ENCODE results near the gene C9orf43.

C9orf43 gene

DNA sequence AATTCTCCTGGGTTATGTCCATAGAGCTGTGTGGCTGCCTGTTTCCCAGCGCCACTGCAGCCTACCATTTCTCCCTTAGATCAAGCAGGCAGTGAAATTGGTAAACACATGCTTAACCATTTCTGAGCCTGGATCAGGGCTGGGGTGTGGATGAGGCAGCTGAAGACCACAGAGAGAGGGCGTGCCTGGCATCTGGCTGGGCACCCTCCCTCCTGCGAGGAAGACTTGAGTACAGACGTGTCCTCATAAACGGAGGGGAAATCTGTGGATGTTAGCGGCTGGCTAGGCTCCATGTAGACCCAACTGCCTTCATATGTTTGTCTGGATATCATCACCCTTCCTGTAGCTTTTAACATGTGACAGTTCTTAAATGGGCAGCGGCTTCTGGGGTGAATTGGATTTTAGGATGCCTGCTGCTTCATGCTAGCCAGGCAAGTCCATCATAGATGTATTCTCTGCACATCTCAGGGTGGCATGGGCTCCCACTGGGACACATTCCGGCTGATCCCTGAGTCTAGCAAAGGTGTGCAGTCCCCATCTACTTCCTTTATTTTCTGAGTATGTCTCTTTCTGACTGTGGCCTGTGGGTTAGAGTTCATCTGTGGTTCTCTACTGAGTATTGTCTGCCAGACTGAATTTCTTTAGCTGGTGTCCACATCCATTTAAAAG lies 63.9 kb downstream of the C9orf43 start:
- H3K4me3 ChIP-seq (ENCODE audit: control insufficient read depth, low read depth, low read length) = no peak overlapping the region
- no peak for DNase-seq (ENCODE audit: low read depth)
- TF ChIP-seq, protein P1, sequence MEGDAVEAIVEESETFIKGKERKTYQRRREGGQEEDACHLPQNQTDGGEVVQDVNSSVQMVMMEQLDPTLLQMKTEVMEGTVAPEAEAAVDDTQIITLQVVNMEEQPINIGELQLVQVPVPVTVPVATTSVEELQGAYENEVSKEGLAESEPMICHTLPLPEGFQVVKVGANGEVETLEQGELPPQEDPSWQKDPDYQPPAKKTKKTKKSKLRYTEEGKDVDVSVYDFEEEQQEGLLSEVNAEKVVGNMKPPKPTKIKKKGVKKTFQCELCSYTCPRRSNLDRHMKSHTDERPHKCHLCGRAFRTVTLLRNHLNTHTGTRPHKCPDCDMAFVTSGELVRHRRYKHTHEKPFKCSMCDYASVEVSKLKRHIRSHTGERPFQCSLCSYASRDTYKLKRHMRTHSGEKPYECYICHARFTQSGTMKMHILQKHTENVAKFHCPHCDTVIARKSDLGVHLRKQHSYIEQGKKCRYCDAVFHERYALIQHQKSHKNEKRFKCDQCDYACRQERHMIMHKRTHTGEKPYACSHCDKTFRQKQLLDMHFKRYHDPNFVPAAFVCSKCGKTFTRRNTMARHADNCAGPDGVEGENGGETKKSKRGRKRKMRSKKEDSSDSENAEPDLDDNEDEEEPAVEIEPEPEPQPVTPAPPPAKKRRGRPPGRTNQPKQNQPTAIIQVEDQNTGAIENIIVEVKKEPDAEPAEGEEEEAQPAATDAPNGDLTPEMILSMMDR (conservative IDR thresholded peaks at IDR 0.05; ENCODE audit: control insufficient read depth, insufficient read depth, low read depth, low read length) = no peak

DNA sequence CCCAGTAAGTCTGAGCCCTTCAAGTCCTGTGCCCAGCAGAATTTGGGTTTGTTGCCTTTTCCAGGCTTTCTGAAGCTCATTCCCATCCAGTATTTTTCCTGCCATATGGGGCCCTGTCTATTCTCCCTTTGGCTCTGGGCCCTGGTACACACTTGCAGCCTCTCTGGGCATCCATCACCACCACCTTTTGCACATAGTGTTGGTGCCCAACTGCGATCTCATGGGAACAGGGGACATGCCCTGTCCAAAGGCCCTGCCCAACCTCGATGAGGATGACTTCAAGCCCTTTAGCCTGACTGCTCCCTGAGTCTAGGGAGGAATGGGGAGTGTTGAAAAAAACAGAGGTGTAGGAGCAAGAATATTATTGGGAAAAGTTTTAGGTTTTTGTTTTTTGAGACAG lies 64.5 kb downstream of the C9orf43 start:
- H3K4me3 ChIP-seq (ENCODE audit: control insufficient read depth, low read depth, low read length) = no peak overlapping the region
- TF ChIP-seq, protein P1 (conservative IDR thresholded peaks at IDR 0.05; ENCODE audit: control insufficient read depth, insufficient read depth, low read depth, low read length) = no peak
- no peak for DNase-seq (ENCODE audit: low read depth)

DNA sequence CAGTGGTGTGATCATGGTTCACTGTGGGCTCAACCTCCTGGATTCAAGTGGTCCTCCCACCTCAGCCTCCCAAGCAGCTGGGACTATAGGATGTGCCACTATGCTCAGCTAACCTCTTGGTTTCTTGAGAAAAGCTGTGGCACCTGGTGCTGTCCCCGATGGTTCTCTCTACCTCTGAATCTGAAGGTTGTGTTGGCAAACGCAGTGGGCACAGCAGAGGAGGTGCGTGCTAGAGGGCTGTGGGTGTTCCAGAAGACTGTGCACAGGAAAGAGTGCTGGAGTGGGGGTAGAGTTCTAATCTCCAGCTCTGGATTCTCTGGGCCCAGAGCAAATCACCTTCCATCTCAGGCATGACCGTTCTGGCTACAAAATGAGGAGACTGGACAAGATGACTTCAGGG lies 65.4 kb downstream of the C9orf43 start:
- TF ChIP-seq, protein P1 (conservative IDR thresholded peaks at IDR 0.05; ENCODE audit: control insufficient read depth, insufficient read depth, low read depth, low read length) = no peak
- DNase-seq (ENCODE audit: low read depth) = no peak

DNA sequence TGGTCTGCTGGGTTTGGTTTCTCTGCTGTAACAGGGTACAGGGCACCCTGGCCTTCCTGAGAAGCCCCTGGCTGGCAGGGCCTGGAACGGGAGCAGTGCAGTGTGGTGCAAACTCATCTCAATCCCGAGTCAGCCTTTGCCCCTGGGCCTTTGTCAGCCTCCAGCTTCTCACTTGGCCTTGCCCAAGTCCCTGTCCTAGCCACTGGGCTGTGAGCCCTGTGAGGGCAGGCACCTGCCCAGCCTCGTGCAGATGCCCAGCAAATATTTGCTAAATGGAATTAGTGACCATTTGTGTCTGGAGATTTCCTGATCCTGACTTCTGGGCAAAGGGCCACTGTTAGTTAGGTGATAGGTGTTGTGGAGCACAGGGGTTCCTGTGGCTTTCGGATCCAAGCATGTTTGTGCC lies 66.0 kb downstream of the C9orf43 start:
- DNase-seq (ENCODE audit: low read depth) = no peak
- TF ChIP-seq, protein P1 (conservative IDR thresholded peaks at IDR 0.05; ENCODE audit: control insufficient read depth, insufficient read depth, low read depth, low read length) = no peak
- H3K4me3 ChIP-seq (ENCODE audit: control insufficient read depth, low read depth, low read length) = no peak overlapping the region

More for the DNA sequence above, 65.4 kb downstream of the C9orf43 start:
- H3K4me3 ChIP-seq (ENCODE audit: control insufficient read depth, low read depth, low read length) = no peak overlapping the region

DNA sequence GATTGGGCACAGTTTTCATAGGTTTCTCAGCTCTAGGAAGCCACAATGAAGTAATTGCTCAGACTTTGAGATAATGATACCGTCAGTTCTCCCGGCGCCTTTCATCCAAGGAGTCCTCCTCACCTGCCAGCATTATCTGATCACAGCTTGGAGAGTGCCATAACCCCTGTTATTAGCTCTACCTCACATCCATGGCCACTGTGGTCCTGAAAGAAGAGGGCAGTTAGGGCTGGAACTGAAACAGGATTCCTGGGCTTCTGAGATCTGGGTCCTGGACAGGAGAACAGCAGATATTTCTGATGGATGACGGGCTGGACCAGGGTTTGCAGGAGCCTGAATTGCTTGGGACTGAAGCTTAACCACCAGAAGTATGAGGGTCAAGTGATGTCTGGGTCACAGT lies 66.5 kb downstream of the C9orf43 start:
- TF ChIP-seq, protein P1 (conservative IDR thresholded peaks at IDR 0.05; ENCODE audit: control insufficient read depth, insufficient read depth, low read depth, low read length) = no peak
- no peak overlapping the region for H3K4me3 ChIP-seq (ENCODE audit: control insufficient read depth, low read depth, low read length)
- DNase-seq (ENCODE audit: low read depth) = no peak

DNA sequence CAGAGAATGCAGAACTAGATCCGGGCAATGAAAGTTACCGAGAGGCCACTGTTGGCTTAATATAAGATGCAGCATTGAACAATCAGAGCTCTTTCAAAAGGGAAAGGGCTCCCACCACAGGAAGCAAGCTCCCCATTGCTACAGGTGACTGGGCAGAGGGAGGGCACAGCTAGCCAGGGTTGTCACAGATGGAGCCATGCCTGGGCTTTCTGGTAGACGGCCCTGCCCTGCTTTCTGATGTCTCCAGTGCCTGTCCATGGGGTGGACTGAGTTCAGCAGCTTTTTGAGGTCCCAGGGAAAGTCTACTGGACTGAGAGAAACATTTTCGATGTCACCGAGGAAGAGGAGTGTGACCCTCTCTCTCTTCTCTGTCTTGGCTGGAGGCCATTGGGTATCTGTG lies 67.1 kb downstream of the C9orf43 start:
- TF ChIP-seq, protein P1 (conservative IDR thresholded peaks at IDR 0.05; ENCODE audit: control insufficient read depth, insufficient read depth, low read depth, low read length) = no peak
- DNase-seq (ENCODE audit: low read depth) = no peak
- H3K4me3 ChIP-seq (ENCODE audit: control insufficient read depth, low read depth, low read length) = no peak overlapping the region
